GM13976 (cell line): ENCODE data around the gene PNPO.

Experiments used
- DNase-seq: peaks from one replicate; pipeline ENCODE4 v3.0.0; 2012; ENCODE audit warnings: low spot score
- CTCF ChIP-seq: IDR thresholded peaks from 2 replicates; pipeline ENCODE4 v1.5.1; 2012; ENCODE audit warnings: borderline replicate concordance, mild to moderate bottlenecking; ENCODE audit not compliant: insufficient read depth; ENCODE audit errors: extremely low read depth, missing control alignments, control extremely low read depth
- in situ Hi-C: fragments of 300-500 bp; cut with MboI; formaldehyde crosslinking; loops from one replicate; pipeline ENCODE4 v1.12.0; 2022; ENCODE audit warnings: low sequenced_read_pairs, mixed read lengths, inconsistent platforms; ENCODE audit not compliant: unreplicated experiment

The PNPO gene

DNA sequence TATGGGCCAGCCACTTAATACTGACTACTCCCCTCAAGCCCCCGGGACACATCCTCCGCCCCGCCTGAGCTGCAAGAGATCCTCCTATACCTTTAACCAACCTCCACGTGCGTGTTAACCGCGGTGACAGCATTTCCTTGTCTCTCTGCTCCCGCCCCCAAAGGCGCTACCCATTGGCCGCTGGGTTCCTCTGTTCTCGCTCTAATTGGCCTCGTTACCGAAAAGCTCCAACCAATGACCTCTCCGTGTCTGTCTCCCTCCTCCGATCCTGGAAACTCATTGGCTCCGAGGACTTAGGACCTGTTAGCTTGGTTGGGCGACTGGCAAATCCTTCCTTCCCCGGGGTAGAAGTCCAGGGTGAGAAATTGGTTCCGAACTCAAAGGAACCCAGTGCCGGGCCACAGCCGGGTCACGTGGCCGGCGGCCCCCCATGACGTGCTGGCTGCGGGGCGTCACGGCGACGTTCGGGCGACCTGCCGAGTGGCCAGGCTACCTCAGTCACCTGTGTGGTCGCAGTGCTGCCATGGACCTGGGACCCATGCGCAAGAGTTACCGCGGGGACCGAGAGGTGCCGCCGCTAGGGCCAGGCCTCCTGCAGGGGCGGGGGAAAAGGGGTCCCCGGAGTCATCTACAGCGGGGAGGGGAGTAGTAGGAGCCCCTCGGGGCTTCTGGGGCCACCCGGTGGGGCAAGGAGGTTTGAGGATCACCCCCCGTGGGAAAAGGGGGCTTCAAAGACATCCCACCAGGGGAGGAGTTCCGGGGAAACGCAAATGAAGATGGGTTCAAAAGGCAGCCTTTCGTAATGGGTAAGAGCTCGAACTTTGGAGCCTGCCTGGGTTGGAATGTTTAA lies at the start of gene PNPO:
TSS of gene PNPO (plus strand) at position 326 of the 850 bp plus-strand sequence. CDS start at position 431, 105 bp downstream.
- no peak for TF ChIP-seq CTCF
- in situ Hi-C loops = no loop called here
- DNase-seq = peak; percentile 97

DNA sequence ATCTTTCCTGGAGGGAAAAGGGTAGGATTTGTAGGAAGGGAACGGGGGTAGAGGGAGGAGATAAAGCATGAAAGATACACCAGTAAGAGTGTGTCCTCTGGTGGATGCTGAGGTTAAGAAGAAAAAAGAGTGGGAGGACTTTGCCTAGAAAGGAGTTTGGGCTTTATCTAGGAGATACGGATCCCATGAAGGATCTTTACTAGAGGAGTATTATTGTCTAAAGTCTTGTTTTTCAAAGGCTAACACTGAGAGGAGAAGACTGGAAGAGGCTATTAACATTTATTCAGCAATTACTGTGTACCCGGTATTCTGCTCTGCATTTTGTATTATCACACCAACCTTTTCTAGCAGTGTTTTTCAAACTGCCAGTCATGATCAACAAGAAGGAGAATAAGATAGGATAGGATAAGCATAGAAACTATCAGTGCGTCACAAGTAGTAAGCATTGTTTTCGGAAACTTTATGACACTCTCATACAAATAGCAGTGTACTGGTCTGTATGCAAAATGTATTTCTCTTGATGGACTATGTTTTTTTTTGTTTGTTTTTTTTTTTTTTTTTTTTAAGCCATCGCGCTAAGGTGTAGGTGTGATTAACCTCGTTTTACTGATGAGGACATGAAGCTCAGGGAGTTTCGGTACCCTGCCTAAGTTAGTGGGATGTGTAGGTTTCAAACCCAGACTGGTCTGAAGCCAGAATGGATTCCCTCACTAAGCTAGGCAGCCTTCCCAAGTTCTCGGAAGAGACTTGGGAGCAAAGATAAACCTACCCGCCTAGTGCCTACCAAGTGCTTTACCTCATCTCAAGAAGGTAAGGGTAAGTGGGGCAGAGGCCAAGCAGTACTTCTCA lies 46.6 kb upstream of the PNPO start:
- no peak for TF ChIP-seq CTCF
- no peak for DNase-seq
- in situ Hi-C loops = loop anchor here (5.0 kb wide), 1 partner anchor 52 kb away; the partner anchor contains the start of gene SCRN2

- in situ Hi-C loops = no loop called here
- no peak for DNase-seq
- no peak for TF ChIP-seq CTCF
Observed at GRCh38 chr17:47895347-47895855, 46.0 kb upstream of the PNPO start.

GRCh38 chr17:47895856-47896671 lies 45.3 kb upstream of the PNPO start, which contains the start of gene SP2:
Gene SP2, plus strand, starts transcription at chr17:47896236. Its CDS starts 51 bp downstream, at chr17:47896287.
- DNase-seq = peak; percentile 97
- no peak for TF ChIP-seq CTCF
- in situ Hi-C loops = no loop called here

DNA sequence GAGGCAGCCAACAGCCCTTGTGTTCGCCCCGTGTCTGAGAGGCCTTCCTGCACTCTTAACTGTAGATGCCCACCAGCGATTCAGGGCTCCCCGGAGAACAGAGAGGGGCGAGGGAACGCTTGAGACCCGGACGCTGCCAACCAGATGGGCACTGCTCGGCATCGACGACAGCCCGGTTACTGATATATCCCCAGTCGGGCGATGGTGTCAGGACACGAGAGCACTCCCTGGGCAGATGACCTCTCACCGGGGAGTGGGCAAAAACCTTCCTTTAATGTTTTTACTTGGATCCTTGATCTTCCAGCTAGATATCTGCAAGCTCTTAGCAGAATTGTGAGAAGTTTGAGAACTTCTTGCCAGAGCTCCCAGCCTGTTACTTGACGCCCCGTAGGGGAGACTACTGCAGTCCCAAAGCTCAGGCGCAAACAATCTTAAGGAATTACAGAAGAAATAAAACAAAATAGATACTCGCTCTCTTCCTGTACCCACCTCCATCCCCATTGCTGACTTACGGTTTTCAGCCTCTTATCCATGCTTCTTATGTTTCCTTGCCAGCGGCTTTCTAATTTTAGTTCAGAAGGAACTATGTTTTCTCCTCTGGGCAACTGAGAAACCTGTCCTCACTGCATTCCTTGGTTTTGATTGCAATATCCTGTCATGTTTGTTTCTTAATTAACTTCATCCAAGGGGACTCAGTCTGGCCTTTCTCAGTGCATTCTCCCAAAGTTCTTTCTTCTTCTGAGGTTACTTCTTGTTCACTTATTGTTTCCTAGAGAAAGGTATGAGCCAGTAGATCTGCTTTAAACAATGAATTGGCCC lies 44.5 kb upstream of the PNPO start:
- TF ChIP-seq CTCF = no peak
- in situ Hi-C loops = no loop called here
- DNase-seq = no peak
